H1 (cell line): ENCODE measurements around the gene GLTPD2. TPM values are rescaled to one million over a fixed set of nuclear protein-coding genes. Genes with fewer than 3 reads are reported as not detected.
A peak's percentile ranks its signal among the peaks of the same experiment; 100 is the strongest.

Experiments used
- CTCF ChIA-PET: fragments of 300-600 bp; sonication (Branson Sonifier 250); formaldehyde crosslinking; loops from one replicate; lab custom pipeline; 2021; ENCODE audit not compliant: partially characterized antibody; lab: Charles Lee
- POLR2A ChIA-PET: fragments of 300-600 bp; sonication (Branson Sonifier 250); formaldehyde crosslinking; loops from one replicate; lab custom pipeline; 2021; ENCODE audit warnings: inconsistent platforms; ENCODE audit not compliant: partially characterized antibody; lab: Charles Lee
- DNase-seq, 2 experiments: peaks; one replicate each; pipeline versions ENCODE4 v3.0.0 to v3.0.0-alpha.2; 2010 to 2022; ENCODE audit warnings: low spot score in 2 of 2, low read depth in 1 of 2, mixed read lengths in 1 of 2
- FAIRE-seq: peaks from 2 replicates; lab custom pipeline; 2011; peaks lifted over from hg19 to GRCh38; lab: Jason Lieb, UNC
- H2AFZ ChIP-seq: 2 replicates; pipeline ENCODE4 v1.8.1; 2012; ENCODE audit warnings: low read length, inconsistent platforms
- H2AK5ac ChIP-seq: 2 replicates; pipeline ENCODE4 v1.6.1; 2013; ENCODE audit warnings: low read depth, low read length
- H2BK120ac ChIP-seq: replicated peaks from 2 replicates; pipeline ENCODE3; 2013; ENCODE audit warnings: low read depth, low read length, inconsistent platforms
- H2BK12ac ChIP-seq: 2 replicates; pipeline ENCODE4 v1.6.1; 2013; ENCODE audit warnings: low read depth, low read length
- H2BK15ac ChIP-seq: 2 replicates; pipeline ENCODE4 v1.6.1; 2013; ENCODE audit warnings: low read length
- H2BK20ac ChIP-seq: 2 replicates; pipeline ENCODE4 v1.6.1; 2013; ENCODE audit warnings: low read length
- H2BK5ac ChIP-seq: 2 replicates; pipeline ENCODE4 v1.6.1; 2013; ENCODE audit warnings: low read depth, low read length
- H3K14ac ChIP-seq: 2 replicates; pipeline ENCODE4 v1.6.1; 2013; ENCODE audit warnings: inconsistent platforms; ENCODE audit not compliant: insufficient read length
- H3K18ac ChIP-seq: 2 replicates; pipeline ENCODE4 v1.6.1; 2013; ENCODE audit warnings: low read length; ENCODE audit errors: extremely low read depth
- H3K23ac ChIP-seq: 2 replicates; pipeline ENCODE4 v1.6.1; 2013; ENCODE audit warnings: inconsistent platforms; ENCODE audit not compliant: insufficient read length
- H3K23me2 ChIP-seq: 2 replicates; pipeline ENCODE4 v1.6.1; 2013; ENCODE audit warnings: low read depth, low read length
- H3K27ac ChIP-seq: 2 replicates; pipeline ENCODE4 v1.6.1; 2011; ENCODE audit warnings: low read depth, low read length, inconsistent platforms
- H3K27me3 ChIP-seq, 4 experiments: replicated peaks in 1 of 4; 1 replicate in 1 of 4; 2 replicates in 3 of 4; pipeline versions ENCODE4 v1.6.1 to v1.8.1; 2011 to 2013; ENCODE audit warnings: low read length in 3 of 4, mild to moderate bottlenecking in 3 of 4, inconsistent platforms in 2 of 4, mixed read lengths in 2 of 4, moderate library complexity in 1 of 4; ENCODE audit not compliant: control insufficient read depth in 3 of 4, insufficient read depth in 3 of 4; ENCODE audit errors: extremely low read depth in 1 of 4
- H3K36me3 ChIP-seq, 4 experiments: 2 replicates each; pipeline versions ENCODE4 v1.6.1 to v1.8.1; 2011 to 2013; ENCODE audit warnings: mild to moderate bottlenecking in 4 of 4, low read length in 3 of 4, moderate library complexity in 2 of 4, control low read depth in 1 of 4, inconsistent platforms in 1 of 4; ENCODE audit not compliant: insufficient read depth in 4 of 4, control insufficient read depth in 2 of 4
- H3K4ac ChIP-seq: replicated peaks from 2 replicates; pipeline ENCODE3; 2013; ENCODE audit warnings: low read length, low read depth, mixed read lengths, inconsistent platforms; ENCODE audit not compliant: insufficient read length
- H3K4me1 ChIP-seq, 4 experiments: replicated peaks in 1 of 4; 1 replicate in 1 of 4; 2 replicates in 3 of 4; pipeline versions ENCODE4 v1.6.1 to v1.8.1; 2011 to 2013; ENCODE audit warnings: low read length in 3 of 4, inconsistent platforms in 2 of 4, mixed read lengths in 1 of 4; ENCODE audit not compliant: insufficient read depth in 4 of 4, control insufficient read depth in 3 of 4
- H3K4me2 ChIP-seq, 2 experiments: 2 replicates each; pipeline versions ENCODE4 v1.6.1 to v1.8.1; 2011 to 2013; ENCODE audit warnings: low read depth in 2 of 2, low read length in 2 of 2, control low read depth in 1 of 2, inconsistent platforms in 1 of 2, mild to moderate bottlenecking in 1 of 2; ENCODE audit not compliant: insufficient read depth in 1 of 2
- H3K4me3 ChIP-seq, 4 experiments: fragments of 200-600, 300-600 bp in 1 of 4; sonication (generic), shearing (Covaris generic), sonication (Bioruptor Twin) in 1 of 4; 2 replicates each; pipeline versions ENCODE4 v1.5.1 to v1.8.1; 2011 to 2016; ENCODE audit warnings: low read length in 4 of 4, low read depth in 3 of 4, control low read depth in 2 of 4, inconsistent platforms in 2 of 4, mild to moderate bottlenecking in 2 of 4, mixed read lengths in 1 of 4, moderate library complexity in 1 of 4; ENCODE audit not compliant: insufficient read depth in 2 of 4; ENCODE audit errors: extremely low read depth in 1 of 4
- H3K56ac ChIP-seq: replicated peaks from 2 replicates; pipeline ENCODE3; 2013; ENCODE audit warnings: low read depth, mild to moderate bottlenecking, mixed read lengths, low read length, inconsistent platforms; ENCODE audit not compliant: insufficient read length
- H3K79me1 ChIP-seq: 2 replicates; pipeline ENCODE4 v1.6.1; 2013; ENCODE audit warnings: low read depth, low read length, control low read depth
- H3K79me2 ChIP-seq, 2 experiments: 2 replicates each; pipeline versions ENCODE4 v1.6.1 to v1.8.1; 2012 to 2013; ENCODE audit warnings: low read length in 2 of 2, mild to moderate bottlenecking in 2 of 2, inconsistent platforms in 1 of 2; ENCODE audit not compliant: insufficient read depth in 2 of 2, control insufficient read depth in 1 of 2
- H3K9ac ChIP-seq, 4 experiments: replicated peaks in 1 of 4; 1 replicate in 1 of 4; 2 replicates in 3 of 4; pipeline versions ENCODE4 v1.6.1 to v1.8.1; 2011 to 2013; ENCODE audit warnings: low read depth in 3 of 4, low read length in 3 of 4, control low read depth in 2 of 4, mild to moderate bottlenecking in 2 of 4, moderate library complexity in 2 of 4, inconsistent platforms in 1 of 4; ENCODE audit errors: extremely low read depth in 1 of 4
- H3K9me3 ChIP-seq, 2 experiments: 2 replicates each; pipeline versions ENCODE4 v1.6.1 to v1.8.1; 2012 to 2013; ENCODE audit warnings: mild to moderate bottlenecking in 2 of 2, moderate library complexity in 2 of 2, control low read depth in 1 of 2, inconsistent platforms in 1 of 2, low read depth in 1 of 2, low read length in 1 of 2, mixed read lengths in 1 of 2; ENCODE audit not compliant: insufficient read depth in 2 of 2
- H4K20me1 ChIP-seq, 2 experiments: replicated peaks in 1 of 2; 2 replicates each; pipeline versions ENCODE3 to v1.8.1; 2011 to 2013; ENCODE audit warnings: inconsistent platforms in 2 of 2, low read length in 2 of 2, mild to moderate bottlenecking in 1 of 2; ENCODE audit not compliant: insufficient read depth in 2 of 2, control insufficient read depth in 1 of 2
- H4K5ac ChIP-seq: 2 replicates; pipeline ENCODE4 v1.6.1; 2013; ENCODE audit warnings: low read length, low read depth, mixed read lengths, inconsistent platforms; ENCODE audit not compliant: insufficient read length
- H4K8ac ChIP-seq: 2 replicates; pipeline ENCODE4 v1.8.0; 2013; ENCODE audit warnings: mild to moderate bottlenecking, moderate library complexity, low read length, inconsistent platforms; ENCODE audit not compliant: insufficient read depth; ENCODE audit errors: extremely low read depth
- H4K91ac ChIP-seq: replicated peaks from 2 replicates; pipeline ENCODE3; 2013; ENCODE audit warnings: low read length, mixed read lengths, inconsistent platforms; ENCODE audit not compliant: insufficient read length
- ASH2L ChIP-seq: fragments of 200-600, 300-600 bp; sonication (generic); IDR thresholded peaks from one replicate; pipeline ENCODE4 v1.7.1; 2017; ENCODE audit warnings: low read length
- CBX5 ChIP-seq: fragments of 300-800, 300-1000 bp; sonication (generic); IDR thresholded peaks from 2 replicates; pipeline ENCODE4 v1.7.1; 2016; ENCODE audit warnings: antibody characterized with exemption, low read length, low read depth
- FOSL1 ChIP-seq: IDR thresholded peaks from 2 replicates; pipeline ENCODE4 v1.6.1; 2011; ENCODE audit warnings: mild to moderate bottlenecking, low read depth, low read length, moderate library complexity; ENCODE audit not compliant: insufficient read depth
- GABPA ChIP-seq: IDR thresholded peaks from 2 replicates; pipeline ENCODE4 v1.6.1; 2011; ENCODE audit warnings: mild to moderate bottlenecking, low read length, moderate library complexity, borderline replicate concordance; ENCODE audit not compliant: insufficient read depth
- MAFK ChIP-seq: IDR thresholded peaks from 2 replicates; pipeline ENCODE4 v1.6.1; 2012; ENCODE audit warnings: low read depth, mild to moderate bottlenecking, improper control_type of control experiment, low read length
- PHF8 ChIP-seq: fragments of 200-600 bp; sonication (generic); conservative IDR thresholded peaks from 2 replicates; pipeline ENCODE4 v1.7.1; 2012; ENCODE audit warnings: low read depth, mild to moderate bottlenecking, inconsistent platforms, low read length, moderate library complexity
- POLR2A ChIP-seq, 2 experiments: IDR thresholded peaks; 1 replicate in 1 of 2; 2 replicates in 1 of 2; pipeline ENCODE4 v1.6.1; 2011; ENCODE audit warnings: low read depth in 2 of 2, low read length in 2 of 2, mild to moderate bottlenecking in 2 of 2; ENCODE audit errors: control extremely low read depth in 1 of 2
- POU5F1 ChIP-seq: IDR thresholded peaks from 2 replicates; pipeline ENCODE4 v1.6.1; 2011; ENCODE audit warnings: low read depth, mild to moderate bottlenecking, low read length, moderate library complexity
- RFX5 ChIP-seq: IDR thresholded peaks from 2 replicates; pipeline ENCODE4 v1.6.1; 2011; ENCODE audit warnings: low read depth, low read length, improper control_type of control experiment, borderline replicate concordance
- SIN3A ChIP-seq, 2 experiments: IDR thresholded peaks in 1 of 2; conservative IDR thresholded peaks in 1 of 2; 2 replicates each; pipeline ENCODE4 v1.6.1; 2011 to 2012; ENCODE audit warnings: low read length in 2 of 2, improper control_type of control experiment in 1 of 2, low read depth in 1 of 2, mild to moderate bottlenecking in 1 of 2
- SP4 ChIP-seq: IDR thresholded peaks from 2 replicates; pipeline ENCODE4 v1.6.1; 2012; ENCODE audit warnings: low read length, inconsistent platforms
- TCF12 ChIP-seq: IDR thresholded peaks from 2 replicates; pipeline ENCODE4 v1.6.1; 2011; ENCODE audit warnings: low read depth, mild to moderate bottlenecking, low read length
- TEAD4 ChIP-seq: IDR thresholded peaks from 2 replicates; pipeline ENCODE4 v1.6.1; 2012; ENCODE audit warnings: low read depth, low read length, inconsistent platforms, mixed read lengths
- WGBS, 2 experiments: shearing (Covaris generic) in 1 of 2; methylation state at CpG; one replicate each; pipeline versions ENCODE4 v1.1.6 to v1.1.7; 2013 to 2015; ENCODE audit warnings: low lambda C conversion rate in 2 of 2, mixed read lengths in 2 of 2, inconsistent platforms in 1 of 2, low coverage in 1 of 2, missing lambda C conversion rate in 1 of 2; ENCODE audit not compliant: insufficient replicate concordance in 2 of 2, insufficient coverage in 1 of 2, insufficient read length in 1 of 2; ENCODE audit errors: extremely low coverage in 1 of 2, missing lambda C conversion rate in 1 of 2; 5-methylcytosine and 5-hydroxymethylcytosine counted together
- polyA plus RNA-seq, 7 experiments: library from polyadenylated mRNA; depleted of rRNA in 3 of 7; stranded (reverse) in 5 of 7; unstranded in 2 of 7; fragments of >200 nt in 5 of 7; fragments of 200-250 nt in 2 of 7; gene quantifications; 1 replicate in 5 of 7; 2 replicates in 1 of 7; 4 replicates in 1 of 7; pipeline versions ENCODE4 v1.2.1 to v1.2.3, GENCODE V29; 2011 to 2013; ENCODE audit warnings: missing spikeins in 2 of 7, mixed read lengths in 2 of 7
- total RNA-seq: library from RNA; stranded (reverse); fragmentation: NEBNext Ultra II Directional; extraction: Animal tissue kit (Norgen Biotek cat#: 25700); gene quantifications from 2 replicates; pipeline ENCODE4 v1.2.1, GENCODE V29; 2021

The GLTPD2 gene
- total and polyA plus RNA-seq, 2 of the 8 experiments (the other 6 are each of a cell fraction or from before 2014, with no cell fraction given) = not detected

GRCh38 chr17:4800462-4801196, 11.9 kb downstream of the GLTPD2 start:
- no peak overlapping the region; the same call in 1 of the 2 replicates for H2BK5ac ChIP-seq
- H2BK20ac ChIP-seq = no peak overlapping the region
- H3K79me2 ChIP-seq = peaks cover 0 to 19% of the 10 kb centered on the region in 2 experiments; a peak in 2 of 4 replicates
- no peak overlapping the region for H3K27ac ChIP-seq
- peaks cover 0 to 4% of the 10 kb centered on the region in 2 experiments for H4K20me1 ChIP-seq
- no peak overlapping the region for H2BK12ac ChIP-seq
- no peak overlapping the region for H4K91ac ChIP-seq
- 74% methylated on average over 10 of the region's 10 CpGs; no CpG with 5 or more reads in 1 of the 2 experiments for WGBS, 2 experiments
- ChIA-PET CTCF (interaction anchor here (0.6 to 1.5 kb wide), 4 partner anchors 13 to 245 kb away, joined by 3 to 4 read pairs (median 3); no protein-coding TSS in a partner anchor), POLR2A (interaction anchor here (0.5 to 1.6 kb wide), 2 partner anchors 14 to 122 kb away, joined by 3 to 5 read pairs; no protein-coding TSS in a partner anchor)
- TF ChIP-seq TCF12 (no peak), POU5F1 (no peak), POLR2A (IDR thresholded peaks at IDR 0.05; ENCODE audit: control extremely low read depth in 1 of 2, low read depth in 2 of 2, low read length in 2 of 2) (no peak), ASH2L (no peak), RFX5 (no peak), MAFK (no peak), PHF8 (no peak), CBX5 (no peak), SIN3A (conservative IDR thresholded peaks at IDR 0.05 in 1 of 2, IDR thresholded peaks at IDR 0.05 in 1 of 2; ENCODE audit: low read depth in 1 of 2, low read length in 2 of 2) (no peak), FOSL1 (no peak), SP4 (no peak), GABPA (no peak), TEAD4 (no peak)
- H3K9me3 ChIP-seq = no peaks in the 10 kb centered on the region
- H3K18ac ChIP-seq = no peak overlapping the region
- no peak overlapping the region for H4K5ac ChIP-seq
- no peak for DNase-seq
- H3K4ac ChIP-seq = no peak overlapping the region
- H4K8ac ChIP-seq = no peak overlapping the region
- H2BK120ac ChIP-seq = no peak overlapping the region
- no peak overlapping the region for H2BK15ac ChIP-seq
- no peak overlapping the region for H2AK5ac ChIP-seq
- H3K79me1 ChIP-seq = peaks cover 7% of the 10 kb centered on the region
- no peak overlapping the region for H3K4me3 ChIP-seq
- H3K23ac ChIP-seq = no peak overlapping the region
- H3K4me2 ChIP-seq = no peak overlapping the region
- peak overlapping the region in 1 of 4 experiments; percentile 21; a peak in 2 of 7 replicates for H3K9ac ChIP-seq
- H3K23me2 ChIP-seq = peaks cover 6% of the 10 kb centered on the region; the same call in 1 of the 2 replicates
- no peak overlapping the region for H2AFZ ChIP-seq
- H3K56ac ChIP-seq = no peak overlapping the region
- H3K4me1 ChIP-seq = no peaks in the 10 kb centered on the region; a peak in 1 of 7 replicates
- peaks cover 0 to 20% (median 12%) of the 10 kb centered on the region in 4 experiments; a peak in 7 of 8 replicates for H3K36me3 ChIP-seq
- H3K27me3 ChIP-seq = no peaks in the 10 kb centered on the region
- no peak overlapping the region for H3K14ac ChIP-seq
- no peak for FAIRE-seq
